GM13976 (cell line): ENCODE data around the gene PSMD6.

ENCODE experiments used
- DNase-seq: peaks from one replicate; pipeline ENCODE4 v3.0.0; 2012; ENCODE audit warnings: low spot score
- in situ Hi-C: fragments of 300-500 bp; cut with MboI; formaldehyde crosslinking; loops from one replicate; pipeline ENCODE4 v1.12.0; 2022; ENCODE audit warnings: low sequenced_read_pairs, mixed read lengths, inconsistent platforms; ENCODE audit not compliant: unreplicated experiment
- TF ChIP-seq, protein P1 (sequence below): IDR thresholded peaks from 2 replicates; pipeline ENCODE4 v1.5.1; 2012; ENCODE audit warnings: borderline replicate concordance, mild to moderate bottlenecking; ENCODE audit not compliant: insufficient read depth; ENCODE audit errors: extremely low read depth, missing control alignments, control extremely low read depth

Gene PSMD6

GRCh38 chr3:64038253-64038767 is 15.0 kb upstream of the PSMD6 start:
- TF ChIP-seq, protein P1, sequence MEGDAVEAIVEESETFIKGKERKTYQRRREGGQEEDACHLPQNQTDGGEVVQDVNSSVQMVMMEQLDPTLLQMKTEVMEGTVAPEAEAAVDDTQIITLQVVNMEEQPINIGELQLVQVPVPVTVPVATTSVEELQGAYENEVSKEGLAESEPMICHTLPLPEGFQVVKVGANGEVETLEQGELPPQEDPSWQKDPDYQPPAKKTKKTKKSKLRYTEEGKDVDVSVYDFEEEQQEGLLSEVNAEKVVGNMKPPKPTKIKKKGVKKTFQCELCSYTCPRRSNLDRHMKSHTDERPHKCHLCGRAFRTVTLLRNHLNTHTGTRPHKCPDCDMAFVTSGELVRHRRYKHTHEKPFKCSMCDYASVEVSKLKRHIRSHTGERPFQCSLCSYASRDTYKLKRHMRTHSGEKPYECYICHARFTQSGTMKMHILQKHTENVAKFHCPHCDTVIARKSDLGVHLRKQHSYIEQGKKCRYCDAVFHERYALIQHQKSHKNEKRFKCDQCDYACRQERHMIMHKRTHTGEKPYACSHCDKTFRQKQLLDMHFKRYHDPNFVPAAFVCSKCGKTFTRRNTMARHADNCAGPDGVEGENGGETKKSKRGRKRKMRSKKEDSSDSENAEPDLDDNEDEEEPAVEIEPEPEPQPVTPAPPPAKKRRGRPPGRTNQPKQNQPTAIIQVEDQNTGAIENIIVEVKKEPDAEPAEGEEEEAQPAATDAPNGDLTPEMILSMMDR = no peak
- in situ Hi-C loops = loop anchor here (10.0 kb wide), 1 partner anchor 446 kb away; no protein-coding TSS in a partner anchor
- no peak for DNase-seq

GRCh38 chr3:64037084-64037483 is 13.8 kb upstream of the PSMD6 start:
- in situ Hi-C loops = loop anchor here (10.0 kb wide), 1 partner anchor 448 kb away; no protein-coding TSS in a partner anchor
- no peak for DNase-seq
- TF ChIP-seq, protein P1 = no peak

DNA sequence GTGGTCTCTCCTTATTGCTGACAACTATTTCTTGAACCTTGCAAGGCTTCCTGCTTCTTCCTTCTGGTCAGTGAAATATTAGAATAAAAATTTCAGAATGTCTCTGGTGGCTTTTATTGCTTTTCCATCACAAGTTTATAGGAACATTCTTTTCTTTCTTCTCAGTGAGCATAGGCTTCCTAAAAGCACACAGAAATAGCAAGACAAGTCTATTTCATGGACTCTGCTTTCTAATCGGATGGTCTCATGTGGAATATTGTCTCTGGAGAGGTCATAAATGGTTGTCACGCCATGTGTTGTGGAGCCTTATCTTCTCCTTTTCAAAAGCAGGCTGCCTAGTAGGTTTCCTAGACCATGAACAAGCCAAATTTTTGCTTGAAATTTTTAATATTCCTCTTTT is 9.8 kb upstream of the PSMD6 start:
- TF ChIP-seq, protein P1 = no peak
- in situ Hi-C loops = loop anchor here (10.0 kb wide), 1 partner anchor 452 kb away; no protein-coding TSS in a partner anchor
- DNase-seq = no peak

GRCh38 chr3:64031540-64032508 is 8.5 kb upstream of the PSMD6 start:
- in situ Hi-C loops = loop anchor here (10.0 kb wide), 1 partner anchor 453 kb away; no protein-coding TSS in a partner anchor
- DNase-seq = no peak
- TF ChIP-seq, protein P1 = no peak

- in situ Hi-C loops = loop anchor here (10.0 kb wide), 1 partner anchor 454 kb away; no protein-coding TSS in a partner anchor
- DNase-seq = peak; percentile 74
- TF ChIP-seq, protein P1 = peak; percentile 84
Measured at GRCh38 chr3:64030741-64031140, 7.4 kb upstream of the PSMD6 start.

GRCh38 chr3:64029287-64029686 is 6.0 kb upstream of the PSMD6 start:
- in situ Hi-C loops = loop anchor here (5.0 to 10.0 kb wide), 2 partner anchors 368 to 436 kb away; no protein-coding TSS in a partner anchor
- TF ChIP-seq, protein P1 = no peak
- DNase-seq = no peak
